ENCODE results near the gene CCR3.

Gene CCR3

DNA sequence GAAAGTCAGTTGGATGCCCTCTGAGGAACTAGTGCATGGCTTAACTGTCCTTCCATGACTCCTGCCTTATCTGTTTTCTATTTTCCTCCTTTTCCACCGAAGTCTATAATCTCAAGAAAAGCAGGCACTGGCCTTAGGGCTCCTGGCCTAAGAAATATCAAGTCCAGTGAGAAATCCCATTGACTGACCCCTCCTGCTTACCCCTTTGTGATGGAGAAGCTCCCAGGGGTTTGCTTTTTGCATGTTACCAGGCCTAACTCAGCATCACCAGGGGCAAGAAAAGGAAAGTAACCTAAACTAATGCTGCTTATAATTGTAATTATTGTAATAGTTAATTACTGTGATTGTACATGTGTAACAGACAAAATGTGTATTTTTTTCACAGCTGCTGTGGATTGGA lies 21.7 kb downstream of the CCR3 start:
- TF ChIP-seq, protein P1, sequence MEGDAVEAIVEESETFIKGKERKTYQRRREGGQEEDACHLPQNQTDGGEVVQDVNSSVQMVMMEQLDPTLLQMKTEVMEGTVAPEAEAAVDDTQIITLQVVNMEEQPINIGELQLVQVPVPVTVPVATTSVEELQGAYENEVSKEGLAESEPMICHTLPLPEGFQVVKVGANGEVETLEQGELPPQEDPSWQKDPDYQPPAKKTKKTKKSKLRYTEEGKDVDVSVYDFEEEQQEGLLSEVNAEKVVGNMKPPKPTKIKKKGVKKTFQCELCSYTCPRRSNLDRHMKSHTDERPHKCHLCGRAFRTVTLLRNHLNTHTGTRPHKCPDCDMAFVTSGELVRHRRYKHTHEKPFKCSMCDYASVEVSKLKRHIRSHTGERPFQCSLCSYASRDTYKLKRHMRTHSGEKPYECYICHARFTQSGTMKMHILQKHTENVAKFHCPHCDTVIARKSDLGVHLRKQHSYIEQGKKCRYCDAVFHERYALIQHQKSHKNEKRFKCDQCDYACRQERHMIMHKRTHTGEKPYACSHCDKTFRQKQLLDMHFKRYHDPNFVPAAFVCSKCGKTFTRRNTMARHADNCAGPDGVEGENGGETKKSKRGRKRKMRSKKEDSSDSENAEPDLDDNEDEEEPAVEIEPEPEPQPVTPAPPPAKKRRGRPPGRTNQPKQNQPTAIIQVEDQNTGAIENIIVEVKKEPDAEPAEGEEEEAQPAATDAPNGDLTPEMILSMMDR (IDR thresholded peaks at IDR 0.05) = no peak

DNA sequence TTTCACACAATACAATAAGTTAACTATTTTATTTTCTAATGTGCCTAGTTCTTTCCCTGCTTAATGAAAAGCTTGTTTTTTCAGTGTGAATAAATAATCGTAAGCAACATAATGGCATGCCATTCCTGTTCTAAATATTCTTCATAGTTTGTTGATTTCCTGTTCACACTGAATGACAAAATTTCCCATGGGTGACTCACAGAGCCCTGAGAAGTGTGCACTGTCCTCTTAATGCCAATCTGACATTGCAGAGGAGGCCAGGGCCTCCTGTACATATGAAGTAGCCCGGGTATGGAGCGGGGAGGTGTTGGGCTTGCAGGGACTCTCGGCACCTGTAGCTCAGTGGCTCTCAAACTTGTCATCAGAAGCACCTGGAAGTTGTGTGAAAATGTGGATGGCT lies 24.3 kb downstream of the CCR3 start:
- TF ChIP-seq, protein P1 (IDR thresholded peaks at IDR 0.05) = no peak

DNA sequence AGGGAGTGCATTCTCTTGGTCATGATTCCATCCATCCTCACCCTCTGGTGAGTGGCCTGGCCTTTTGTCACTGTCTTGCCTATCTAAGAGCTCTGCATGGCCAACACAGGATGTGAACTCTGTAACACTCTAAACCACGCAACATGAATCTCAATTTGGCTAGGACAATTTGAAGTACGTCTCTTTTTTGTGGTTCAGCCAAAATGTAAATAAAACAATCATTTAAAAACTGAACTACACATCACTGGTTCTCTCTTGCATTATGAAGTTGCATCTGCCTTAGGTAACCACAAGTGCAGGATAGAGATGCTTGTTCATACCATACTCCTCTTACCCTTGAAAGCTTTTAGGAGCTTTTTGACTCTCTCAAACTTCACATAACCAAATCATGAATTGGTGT lies 27.3 kb downstream of the CCR3 start:
- TF ChIP-seq, protein P1 (IDR thresholded peaks at IDR 0.05) = no peak

DNA sequence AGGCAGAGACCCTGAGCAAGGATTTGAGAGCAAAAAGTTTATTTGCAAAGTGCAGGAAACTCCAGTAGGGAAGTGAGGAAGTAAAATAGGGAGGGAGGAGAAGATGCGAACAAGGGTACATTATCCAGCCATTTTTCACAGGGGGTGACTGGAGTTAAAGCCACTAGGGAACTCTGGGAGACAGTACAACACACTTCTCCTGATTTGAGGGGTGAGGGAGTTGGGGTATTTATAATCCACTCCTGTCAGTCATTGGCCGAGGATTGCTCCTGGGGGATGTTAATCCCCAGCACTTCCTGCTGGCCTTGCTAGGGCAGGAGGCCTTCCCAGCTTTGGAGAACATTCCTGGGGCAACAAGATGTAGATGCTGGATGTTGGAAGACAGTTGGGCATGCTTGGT lies 28.2 kb downstream of the CCR3 start:
- TF ChIP-seq, protein P1 (IDR thresholded peaks at IDR 0.05) = no peak

DNA sequence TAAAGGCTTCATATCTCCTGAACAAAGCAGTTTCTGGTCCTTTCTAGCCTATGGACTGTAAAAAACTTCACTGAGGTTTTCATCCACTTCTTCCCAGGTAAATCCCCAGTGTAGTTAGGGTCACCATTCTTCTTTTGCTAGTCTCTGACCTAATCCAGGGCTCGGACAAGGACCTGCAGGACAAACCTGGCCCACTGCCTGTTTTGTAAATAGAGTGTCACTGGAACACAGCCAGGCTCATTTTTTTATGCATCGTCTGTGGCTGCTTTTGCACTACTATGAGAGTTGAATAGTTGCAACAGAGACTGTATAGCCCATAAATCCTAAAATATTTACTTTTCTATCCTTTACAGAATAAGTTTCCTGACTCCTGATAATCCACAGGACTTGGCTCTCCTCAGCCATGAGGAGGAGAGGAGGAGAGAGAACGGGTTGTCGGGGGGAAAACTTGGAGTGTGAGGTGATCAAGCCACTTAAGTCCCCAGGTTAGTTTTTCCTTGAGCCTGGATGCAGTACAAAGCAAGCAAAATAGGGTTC lies 29.0 kb downstream of the CCR3 start:
- TF ChIP-seq, protein P1 (IDR thresholded peaks at IDR 0.05) = no peak

DNA sequence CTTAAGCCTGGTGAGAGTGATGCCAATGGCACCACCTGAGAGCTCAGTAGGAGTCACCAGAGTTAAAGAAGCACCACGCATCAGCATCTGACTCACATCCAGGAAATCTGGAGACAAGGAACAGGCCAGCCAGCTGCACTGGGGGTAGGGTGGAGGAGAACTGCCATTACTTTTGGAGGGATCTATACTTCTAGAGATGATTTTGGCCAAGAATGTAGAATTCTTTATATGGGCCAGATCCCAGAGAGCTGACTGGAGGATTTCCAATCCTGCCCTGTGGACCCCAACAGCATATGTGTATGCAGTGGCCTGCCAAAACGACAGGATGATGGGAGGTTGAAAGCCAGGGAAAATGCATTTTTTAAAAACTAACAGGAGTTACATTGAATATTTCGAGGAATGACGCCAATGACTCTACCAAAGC lies 29.8 kb downstream of the CCR3 start:
- TF ChIP-seq, protein P1 (IDR thresholded peaks at IDR 0.05) = no peak

DNA sequence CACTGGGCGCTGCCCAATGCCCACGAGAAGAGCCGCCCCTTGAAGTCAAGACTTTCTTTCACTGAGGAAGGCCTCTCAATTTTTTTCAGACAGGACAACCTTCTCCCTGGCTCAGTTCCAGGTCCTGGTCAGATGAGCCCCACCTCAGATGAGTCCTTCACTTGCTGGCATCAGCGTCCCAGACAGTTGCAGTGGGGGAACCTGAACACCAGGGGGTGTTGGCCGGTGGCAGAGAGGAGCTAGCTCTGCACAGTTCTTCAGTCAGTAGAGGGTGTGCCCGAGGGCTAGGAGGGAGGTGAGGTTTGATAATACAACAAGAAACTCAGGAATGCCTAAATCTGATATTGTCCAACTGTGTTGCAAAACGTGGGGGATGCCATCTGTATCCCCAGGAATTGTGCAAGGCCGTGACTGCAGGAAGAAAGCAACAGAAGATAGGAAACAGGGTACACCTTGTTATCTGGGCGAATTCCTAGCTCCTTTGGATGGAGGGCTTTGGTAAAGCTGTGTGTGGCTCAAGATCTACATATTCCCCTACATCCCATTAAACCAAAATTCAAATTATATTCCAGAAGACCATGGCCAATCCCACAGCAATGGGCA lies 34.3 kb downstream of the CCR3 start:
- TF ChIP-seq, protein P1 (IDR thresholded peaks at IDR 0.05) = peak; percentile 48

DNA sequence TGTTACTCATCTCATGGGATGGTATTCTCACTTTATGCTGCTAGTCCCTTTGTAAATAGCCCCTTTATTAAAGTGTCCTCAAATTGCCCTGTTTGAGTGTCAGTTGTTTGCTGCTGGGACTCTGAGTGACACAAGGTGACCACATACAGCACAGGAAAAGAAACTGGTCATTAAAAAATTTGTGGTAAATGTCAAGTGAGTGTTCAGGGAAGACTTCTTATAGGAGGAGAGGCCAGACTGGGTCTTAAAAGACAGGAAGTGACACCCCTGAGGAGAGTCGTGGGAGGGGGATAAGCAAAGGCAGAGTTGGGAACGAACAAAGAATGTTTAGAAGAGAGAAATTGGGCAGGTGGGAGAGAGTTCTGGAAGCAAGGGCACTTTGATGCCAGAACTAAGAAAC lies 35.2 kb downstream of the CCR3 start:
- TF ChIP-seq, protein P1 (IDR thresholded peaks at IDR 0.05) = no peak
